CD4-positive, alpha-beta T cell treated with Interleukin-15 for 1 hour (primary cell): Measurements from ENCODE around the gene GPC6.

ENCODE experiments used
- DNase-seq: peaks from one replicate; pipeline ENCODE4 v3.0.0-alpha.2; 2020

GPC6 gene

GRCh38 chr13:94408314-94409036 is 1181.9 kb downstream of the GPC6 start:
- DNase-seq: no peak

DNA sequence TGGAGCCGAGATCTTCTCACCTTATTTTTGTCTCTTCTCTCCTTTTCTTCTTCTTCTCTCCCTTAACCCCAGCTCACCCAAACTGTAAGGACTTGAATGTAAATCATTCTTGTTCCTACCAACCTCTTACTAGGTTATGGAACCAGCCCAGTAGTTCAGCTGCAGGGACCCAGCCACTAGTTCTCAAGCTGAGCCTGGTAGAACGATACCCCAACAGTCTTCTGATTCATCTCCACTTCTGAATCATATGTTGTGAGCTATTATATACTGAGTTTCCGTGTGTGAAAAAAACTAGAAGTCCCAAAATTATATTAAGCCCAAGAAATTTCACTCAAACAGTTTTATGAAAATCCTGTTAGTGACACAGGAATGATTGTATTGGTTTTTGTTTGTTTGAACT is 1185.1 kb downstream of the GPC6 start:
- no peak for DNase-seq

DNA sequence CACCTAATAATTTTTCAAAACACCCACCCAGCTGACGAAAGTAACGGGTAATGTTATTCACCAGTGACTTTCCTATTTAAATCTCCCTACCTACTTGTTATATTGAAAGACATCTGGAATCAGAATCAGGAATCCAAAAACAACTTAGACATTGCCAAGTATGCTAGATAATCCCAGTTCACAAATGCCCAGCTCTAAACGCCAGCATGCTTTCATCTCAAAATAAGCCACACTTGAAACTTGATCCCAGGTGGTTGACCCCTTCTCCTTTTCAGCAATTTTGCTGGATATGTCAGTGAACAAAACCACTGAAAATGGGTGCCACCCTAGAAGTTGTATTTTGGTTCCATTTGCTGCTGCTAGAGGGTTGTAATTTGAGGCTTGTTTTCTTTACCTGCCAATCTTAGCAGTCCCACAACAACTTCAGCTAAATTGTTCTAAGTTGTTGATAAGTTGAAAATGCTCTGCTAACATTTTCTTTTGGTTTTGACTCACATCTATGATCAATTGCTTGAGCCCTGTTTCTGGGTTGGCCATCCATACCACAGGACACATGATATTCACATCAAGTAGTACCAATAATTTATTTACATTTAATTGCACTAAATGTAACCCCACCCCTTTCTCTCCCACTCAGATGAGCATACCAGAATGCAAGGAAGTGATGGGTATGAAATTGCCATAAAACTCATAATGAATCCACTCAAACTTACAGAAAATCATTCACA is 1186.4 kb downstream of the GPC6 start:
- DNase-seq: no peak

- DNase-seq: no peak
Observed at GRCh38 chr13:94413598-94413944, 1187.0 kb downstream of the GPC6 start.

DNA sequence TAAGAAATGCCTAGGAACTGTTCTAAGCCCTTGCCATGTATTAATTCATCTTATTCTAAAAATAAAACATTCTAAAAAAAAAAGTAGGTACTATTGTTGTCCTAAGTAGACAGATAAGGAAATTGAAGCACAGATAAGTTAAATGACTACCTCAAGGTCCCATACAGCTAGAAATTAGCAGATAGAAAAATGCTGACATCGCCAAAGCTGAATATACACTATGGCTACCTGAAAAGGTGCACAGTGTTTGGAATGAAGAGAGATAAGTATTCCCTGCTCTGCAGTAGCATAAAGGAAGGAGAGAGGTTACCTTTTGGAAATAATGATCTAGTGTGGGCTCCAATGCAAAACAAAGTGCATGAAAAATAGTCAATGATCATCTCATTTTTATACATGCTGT is 1187.5 kb downstream of the GPC6 start:
- DNase-seq: no peak

DNA sequence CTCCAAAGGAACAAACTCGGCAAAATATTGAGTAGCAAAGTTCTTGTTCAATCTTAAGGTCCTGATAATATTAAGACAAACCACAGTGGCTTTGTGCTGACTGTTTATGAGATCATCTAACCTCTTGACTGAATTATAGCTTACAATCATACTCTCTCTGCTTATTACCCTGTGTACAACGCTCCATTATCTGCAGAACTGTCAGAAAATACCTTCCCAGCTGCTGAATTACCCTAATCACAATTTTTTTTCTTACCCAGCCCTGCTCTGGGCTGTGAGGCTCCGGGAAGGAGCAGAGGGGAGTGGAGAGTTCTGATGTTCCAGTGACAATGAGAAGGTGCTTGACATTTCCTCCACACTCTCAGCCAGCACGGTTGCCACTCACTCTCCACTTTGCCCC is 1188.1 kb downstream of the GPC6 start:
- no peak for DNase-seq

- DNase-seq: no peak
Observed at GRCh38 chr13:94415500-94416237, 1189.1 kb downstream of the GPC6 start.

- DNase-seq: no peak
Observed at GRCh38 chr13:94416454-94417080, 1190.0 kb downstream of the GPC6 start.

DNA sequence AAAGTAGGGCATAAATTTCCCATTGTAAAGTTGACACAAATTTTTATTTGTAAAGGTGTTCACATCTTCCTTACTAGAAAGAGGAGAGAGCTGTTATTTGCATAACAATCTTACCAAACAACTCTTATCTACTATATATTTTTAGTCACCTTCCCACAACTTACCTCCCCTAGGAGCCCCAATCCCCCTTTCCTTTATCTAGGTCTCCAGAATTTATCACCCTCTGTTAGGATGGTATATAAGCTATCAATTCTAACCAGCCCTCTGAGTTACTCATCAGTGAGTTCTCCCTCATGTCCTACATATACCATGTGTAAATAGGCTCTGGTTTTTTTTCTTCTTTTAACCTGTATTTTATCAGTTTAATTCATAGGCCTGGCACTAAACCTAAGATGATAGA is 1190.7 kb downstream of the GPC6 start:
- DNase-seq: no peak

- DNase-seq: no peak
Observed at GRCh38 chr13:94419304-94419924, 1192.8 kb downstream of the GPC6 start.

DNA sequence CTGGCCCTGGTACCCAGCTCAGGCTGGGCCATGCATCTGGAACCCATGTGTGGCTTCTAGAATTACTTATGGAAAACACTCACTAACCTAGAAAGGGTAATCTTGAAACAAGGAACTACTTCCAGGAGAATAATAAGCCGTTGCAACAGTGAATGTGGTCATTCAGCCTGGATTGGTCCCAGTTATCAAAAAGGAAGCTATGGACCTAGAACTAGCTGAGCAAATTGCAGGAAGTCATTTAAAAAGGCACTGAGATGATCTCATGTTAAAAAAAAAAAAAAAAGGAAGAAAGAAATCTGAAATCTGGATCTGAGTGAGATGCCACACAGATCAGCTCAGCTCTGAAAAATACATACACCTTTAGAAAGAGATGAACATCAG is 1193.3 kb downstream of the GPC6 start:
- no peak for DNase-seq

- no peak for DNase-seq
Observed at GRCh38 chr13:94427313-94427953, 1200.8 kb downstream of the GPC6 start.

GRCh38 chr13:94431574-94431973 is 1205.0 kb downstream of the GPC6 start:
- no peak for DNase-seq

- DNase-seq: no peak
Observed at GRCh38 chr13:94431987-94432386, 1205.4 kb downstream of the GPC6 start.

- no peak for DNase-seq
Observed at GRCh38 chr13:94433055-94433961, 1206.7 kb downstream of the GPC6 start.

GRCh38 chr13:94435604-94436226 is 1209.1 kb downstream of the GPC6 start:
- DNase-seq: no peak

GRCh38 chr13:94444826-94445225 is 1218.2 kb downstream of the GPC6 start:
- DNase-seq: no peak

GRCh38 chr13:94454334-94454733 is 1227.7 kb downstream of the GPC6 start:
- no peak for DNase-seq

DNA sequence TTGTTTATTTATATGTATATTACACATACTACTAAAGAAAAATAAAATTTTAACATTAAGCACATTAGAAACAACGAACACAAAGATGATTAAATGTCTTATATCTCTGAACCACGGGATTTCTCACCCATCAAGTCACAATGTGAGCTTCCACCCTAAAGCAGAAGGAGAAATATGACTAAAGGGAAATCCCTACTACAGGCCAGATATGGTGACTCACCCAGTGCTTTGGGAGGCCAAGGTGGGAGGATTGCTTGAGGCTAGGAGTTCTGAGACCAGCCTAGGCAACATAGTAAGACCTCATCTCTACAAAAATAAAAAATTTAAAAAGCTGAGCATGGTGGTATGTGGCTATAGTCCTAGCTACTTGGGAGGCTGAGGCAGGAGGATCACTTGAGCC is 1228.3 kb downstream of the GPC6 start:
- no peak for DNase-seq

DNA sequence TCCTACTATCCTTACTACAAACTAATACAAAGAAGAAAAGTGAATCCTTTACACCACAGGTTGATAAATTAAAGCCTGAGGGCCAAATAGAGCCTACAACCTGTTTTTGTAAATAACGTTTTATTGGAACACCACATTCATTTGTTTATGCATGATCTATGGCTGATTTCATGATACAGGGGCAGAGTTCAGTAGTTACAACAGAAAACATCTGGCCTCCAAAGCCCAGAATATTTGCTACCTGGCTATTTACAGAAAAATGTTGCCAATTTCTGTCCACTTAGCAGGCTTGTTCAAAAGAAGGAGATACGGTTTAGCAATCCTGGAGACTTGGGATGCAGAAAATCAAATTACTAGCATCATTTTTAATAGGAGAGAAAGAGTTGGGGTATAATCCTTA is 1228.8 kb downstream of the GPC6 start:
- no peak for DNase-seq
